GM21447 (cell line): Measurements from ENCODE around the gene FOXD2.

Experiments
- ATAC-seq: cut with Tn5 transposase; IDR thresholded peaks from one replicate; pipeline ENCODE4 v1.9.1; 2021; ENCODE audit not compliant: unreplicated experiment

Gene FOXD2

DNA sequence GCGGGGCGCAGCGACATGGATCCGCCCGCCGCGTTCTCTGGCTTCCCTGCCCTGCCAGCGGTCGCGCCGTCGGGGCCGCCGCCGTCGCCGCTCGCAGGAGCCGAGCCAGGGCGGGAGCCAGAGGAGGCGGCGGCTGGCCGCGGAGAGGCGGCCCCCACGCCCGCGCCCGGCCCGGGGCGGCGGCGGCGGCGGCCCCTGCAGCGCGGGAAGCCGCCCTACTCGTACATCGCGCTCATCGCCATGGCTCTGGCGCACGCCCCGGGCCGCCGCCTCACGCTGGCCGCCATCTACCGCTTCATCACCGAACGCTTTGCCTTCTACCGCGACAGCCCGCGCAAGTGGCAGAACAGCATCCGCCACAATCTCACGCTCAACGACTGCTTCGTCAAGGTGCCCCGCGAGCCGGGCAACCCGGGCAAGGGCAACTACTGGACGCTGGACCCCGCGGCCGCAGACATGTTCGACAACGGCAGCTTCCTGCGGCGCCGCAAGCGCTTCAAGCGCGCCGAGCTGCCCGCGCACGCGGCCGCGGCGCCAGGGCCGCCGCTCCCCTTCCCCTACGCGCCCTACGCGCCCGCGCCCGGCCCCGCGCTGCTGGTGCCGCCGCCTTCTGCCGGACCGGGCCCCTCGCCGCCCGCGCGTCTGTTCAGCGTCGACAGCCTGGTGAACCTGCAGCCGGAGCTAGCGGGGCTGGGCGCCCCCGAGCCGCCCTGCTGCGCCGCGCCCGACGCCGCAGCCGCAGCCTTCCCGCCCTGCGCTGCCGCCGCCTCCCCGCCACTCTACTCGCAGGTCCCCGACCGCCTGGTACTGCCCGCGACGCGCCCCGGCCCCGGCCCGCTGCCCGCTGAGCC, 21.3 kb upstream of the FOXD2 start:
- no peak for ATAC-seq

DNA sequence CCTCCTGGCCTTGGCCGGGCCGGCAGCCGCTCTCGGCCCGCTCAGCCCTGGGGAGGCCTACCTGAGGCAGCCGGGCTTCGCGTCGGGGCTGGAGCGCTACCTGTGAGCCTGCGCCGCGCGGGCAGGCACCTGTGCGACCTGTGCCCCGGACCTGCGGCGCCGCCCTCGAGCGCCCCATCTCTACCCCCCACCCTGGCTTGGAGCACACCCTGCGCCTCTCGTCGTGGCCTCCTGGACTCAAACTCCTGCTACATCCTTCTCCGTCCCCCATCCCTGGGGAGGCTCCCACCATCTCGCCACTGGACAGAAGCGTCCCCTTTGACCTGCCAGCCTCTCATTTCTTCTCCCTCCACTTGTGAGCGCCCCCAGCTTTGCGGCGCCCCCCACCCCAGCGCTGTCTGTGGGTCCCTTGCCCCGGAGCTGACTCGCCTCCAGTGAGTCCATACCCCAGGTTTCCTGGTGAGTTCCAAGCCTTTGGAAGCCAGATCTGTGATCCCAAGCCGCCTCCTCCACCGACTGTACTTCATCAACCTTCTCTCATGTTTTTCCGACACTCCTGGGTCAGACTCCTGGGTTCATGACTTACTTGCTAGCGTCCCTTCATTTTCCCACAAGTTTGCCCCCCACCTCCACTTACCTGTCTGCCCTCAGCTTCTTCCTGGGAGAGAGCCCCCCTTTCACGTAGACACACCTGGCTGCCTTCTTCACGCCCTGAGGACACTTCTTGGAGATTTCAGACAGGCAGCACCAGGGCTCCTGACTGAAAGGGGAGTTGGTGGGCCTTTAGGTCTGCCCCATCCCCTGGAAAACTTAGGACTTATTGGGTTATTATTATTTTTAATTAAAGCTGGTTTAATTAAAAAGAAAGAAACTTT, 20.4 kb upstream of the FOXD2 start:
- no peak for ATAC-seq

DNA sequence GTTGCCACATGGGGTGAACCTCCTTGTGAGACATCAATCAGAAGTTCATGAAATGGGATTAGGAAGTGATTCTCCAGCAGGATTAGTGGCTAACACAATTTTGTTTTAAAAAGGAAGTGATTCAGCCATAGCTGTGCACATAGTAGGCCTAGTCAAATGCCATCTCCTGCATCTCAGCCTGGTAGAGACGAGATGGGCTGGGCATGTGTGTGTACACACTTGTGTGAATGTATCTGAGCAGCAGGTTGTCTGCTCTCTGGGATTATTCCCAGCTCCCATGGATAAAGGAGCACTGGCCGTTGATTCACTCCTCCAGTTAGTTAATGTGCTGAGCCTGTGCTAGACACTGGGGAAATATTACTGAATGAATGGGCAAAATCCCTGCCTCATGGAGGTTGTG, 19.7 kb upstream of the FOXD2 start:
- ATAC-seq = no peak

DNA sequence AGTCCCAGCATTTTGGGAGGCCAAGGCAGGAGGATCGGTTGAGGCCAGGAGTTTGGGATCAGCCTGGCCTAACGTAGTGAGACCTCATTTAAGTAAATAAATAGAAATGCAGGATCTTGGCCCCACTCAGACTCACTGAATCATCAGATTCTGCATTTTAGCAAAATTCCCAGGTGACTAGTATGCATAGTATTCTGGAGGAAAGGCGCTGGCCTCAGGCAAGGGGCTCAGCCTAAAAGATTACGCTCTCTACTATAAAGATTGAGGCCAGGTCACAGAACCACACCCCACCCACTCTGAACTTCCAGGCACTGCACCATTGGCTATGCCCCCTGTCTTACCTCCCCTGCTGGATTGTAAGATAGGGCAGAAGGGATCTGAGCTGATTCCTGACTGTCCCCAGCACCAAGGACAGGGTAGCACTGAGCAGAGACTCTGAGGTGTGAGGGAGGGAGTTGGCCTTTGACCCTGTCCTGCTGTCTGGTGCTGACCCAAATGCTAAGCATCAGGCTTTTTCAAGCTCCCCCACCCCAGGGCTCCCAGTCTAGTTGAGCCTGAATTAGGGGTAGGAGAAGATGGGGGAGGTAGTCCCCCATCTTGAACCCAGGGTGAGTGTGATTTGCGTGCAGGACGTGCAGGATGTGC, 19.0 kb upstream of the FOXD2 start:
- ATAC-seq = no peak

DNA sequence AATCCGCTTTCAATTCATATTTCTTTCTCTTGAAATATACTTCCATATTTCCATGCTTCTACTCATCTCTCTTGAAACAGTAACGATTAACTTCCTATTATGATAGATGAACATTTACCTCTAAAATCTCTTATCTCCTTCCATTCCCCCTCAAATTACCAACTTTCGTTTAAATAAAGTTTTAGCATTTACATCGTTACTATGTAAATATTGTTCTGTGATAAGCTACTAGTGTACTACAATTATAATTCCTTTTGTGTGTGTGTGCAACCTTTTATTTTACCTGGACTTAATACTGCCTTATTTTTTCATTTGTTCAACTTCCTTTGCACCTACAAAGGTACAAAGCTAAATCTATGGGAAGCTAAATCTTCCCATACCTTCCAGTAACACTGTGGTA, 17.3 kb upstream of the FOXD2 start:
- no peak for ATAC-seq

DNA sequence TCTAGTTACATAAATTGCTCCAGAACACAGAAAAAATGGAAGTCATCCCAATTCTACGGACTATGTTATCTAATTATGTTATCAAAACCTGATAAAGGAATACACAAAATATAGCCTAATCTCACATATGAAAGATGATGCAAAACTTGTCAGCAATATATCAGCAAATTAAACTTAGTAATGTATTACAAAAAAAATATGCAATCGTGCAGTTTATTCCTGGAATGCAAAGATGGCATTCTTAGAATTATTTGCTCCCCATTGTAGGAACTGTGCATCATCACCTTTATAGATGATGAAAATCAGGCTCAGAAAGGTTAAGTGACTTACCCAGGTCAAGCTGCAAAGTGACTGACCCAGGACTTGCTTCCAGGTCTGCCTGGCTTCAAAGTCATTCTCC, 14.0 kb upstream of the FOXD2 start:
- ATAC-seq = no peak

DNA sequence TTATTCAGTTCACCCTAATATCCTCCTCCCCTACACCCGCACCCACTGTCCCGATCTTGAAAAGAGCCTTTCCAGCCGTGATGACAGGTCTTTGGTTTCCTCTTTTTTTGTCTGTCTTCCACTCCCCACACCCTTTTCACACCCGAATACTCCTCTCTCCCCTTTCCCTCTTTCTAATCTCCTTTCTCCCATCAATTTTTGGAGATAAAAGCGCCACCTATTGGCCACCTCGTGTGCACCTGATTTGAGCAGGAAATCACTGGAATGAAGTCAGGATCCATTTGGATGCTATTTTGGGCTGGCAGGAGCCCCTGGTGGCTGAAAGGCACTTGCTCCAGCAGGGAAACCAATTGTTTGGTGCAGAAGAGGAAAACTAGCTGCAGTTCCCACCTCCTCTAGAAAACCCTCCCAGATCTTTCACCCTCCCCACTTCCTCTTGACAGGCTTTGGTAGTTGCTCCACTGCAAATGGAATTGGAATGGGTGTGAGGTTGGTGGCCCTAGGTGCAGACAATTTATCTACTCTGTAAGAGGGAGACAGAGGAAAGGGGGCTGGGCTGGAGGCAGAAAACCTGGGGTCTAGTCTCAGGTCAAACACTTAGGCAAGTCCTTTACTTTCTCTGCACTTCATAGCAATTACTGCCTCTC, 13.4 kb upstream of the FOXD2 start:
- ATAC-seq = no peak

DNA sequence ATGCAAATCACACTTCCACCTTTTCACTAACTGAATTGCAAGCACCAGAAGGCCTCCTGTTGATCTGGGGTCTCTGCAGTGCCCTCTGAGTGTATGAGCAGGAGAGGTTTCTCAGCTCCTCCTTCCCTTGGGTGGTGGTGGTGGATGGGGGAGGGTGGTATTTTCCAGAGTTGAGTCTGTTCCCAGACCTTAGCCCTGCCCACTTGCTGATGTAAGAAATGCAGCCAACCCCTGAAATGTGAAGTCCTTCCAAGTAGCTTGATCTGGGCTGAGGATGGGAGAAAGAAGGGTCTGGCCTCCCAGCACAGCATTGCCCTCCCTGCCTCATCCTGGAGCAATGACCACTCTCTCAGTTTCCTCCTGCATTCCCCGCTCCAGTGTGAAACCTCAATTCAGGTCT, 6.3 kb upstream of the FOXD2 start:
- ATAC-seq = no peak

DNA sequence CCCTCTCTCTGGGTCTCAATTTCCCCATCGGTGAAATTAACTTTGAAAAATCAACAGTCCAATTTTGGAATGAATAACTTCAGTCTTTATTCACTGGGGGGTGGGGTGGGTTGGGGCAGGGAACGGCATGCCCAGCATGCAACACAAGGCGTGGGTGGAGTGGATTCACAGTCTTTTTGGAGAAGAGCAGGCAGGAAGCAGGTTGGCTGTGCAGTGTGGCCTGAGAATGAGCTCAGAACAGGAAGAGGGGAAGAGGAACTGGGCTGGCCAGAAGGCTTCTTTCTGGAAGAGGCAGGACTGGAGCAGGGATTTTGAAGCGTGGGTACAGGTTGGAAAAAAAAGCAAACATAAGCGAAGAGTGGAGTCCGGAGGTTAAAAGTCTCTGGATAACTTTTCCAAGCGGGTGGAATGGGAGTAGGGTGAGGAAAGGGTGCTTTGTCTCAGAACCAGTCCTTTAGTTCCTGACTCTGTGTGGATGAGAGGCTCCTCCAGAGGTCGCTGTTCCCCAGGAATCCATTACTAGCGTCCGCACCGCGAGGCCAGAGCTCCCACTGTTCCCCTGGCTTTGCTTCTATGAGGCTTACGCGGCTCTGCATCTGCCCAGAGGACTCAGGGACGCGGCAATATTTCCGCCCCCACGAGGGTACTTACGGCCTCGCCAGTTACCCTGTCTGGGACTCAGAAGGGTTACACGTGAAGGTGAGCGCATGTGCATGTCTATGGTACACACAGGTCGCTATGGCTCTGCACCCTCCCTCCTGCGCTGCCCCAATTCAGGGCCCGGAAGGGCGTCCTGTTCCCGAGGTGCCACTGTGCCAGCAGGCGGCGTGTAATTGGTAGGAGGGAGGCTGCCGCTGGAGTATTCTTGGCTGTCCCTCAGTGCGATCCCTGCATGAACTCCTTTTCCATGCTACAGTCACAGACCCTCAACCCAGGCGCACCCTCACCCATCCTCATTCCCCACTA, 5.5 kb upstream of the FOXD2 start:
- peak; percentile 43 for ATAC-seq

DNA sequence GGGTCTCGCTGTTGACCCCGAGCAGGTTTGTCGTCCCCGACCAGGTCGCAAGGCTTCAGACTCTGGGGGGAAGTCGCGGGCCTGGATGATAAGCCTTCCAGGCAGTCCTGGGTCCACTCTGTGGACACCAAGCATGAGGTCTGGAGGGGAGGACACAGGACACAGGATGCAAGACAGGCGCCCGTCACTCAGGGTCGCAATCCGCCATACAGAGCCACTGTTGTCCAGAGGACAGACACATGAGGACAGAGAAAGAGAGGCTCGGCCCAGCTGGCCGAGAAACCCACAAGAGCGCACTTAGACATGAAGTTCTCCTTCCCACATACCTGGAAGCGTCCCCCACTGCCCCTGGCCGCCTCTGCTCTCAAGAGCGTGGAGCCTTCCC, 4.8 kb upstream of the FOXD2 start:
- no peak for ATAC-seq

DNA sequence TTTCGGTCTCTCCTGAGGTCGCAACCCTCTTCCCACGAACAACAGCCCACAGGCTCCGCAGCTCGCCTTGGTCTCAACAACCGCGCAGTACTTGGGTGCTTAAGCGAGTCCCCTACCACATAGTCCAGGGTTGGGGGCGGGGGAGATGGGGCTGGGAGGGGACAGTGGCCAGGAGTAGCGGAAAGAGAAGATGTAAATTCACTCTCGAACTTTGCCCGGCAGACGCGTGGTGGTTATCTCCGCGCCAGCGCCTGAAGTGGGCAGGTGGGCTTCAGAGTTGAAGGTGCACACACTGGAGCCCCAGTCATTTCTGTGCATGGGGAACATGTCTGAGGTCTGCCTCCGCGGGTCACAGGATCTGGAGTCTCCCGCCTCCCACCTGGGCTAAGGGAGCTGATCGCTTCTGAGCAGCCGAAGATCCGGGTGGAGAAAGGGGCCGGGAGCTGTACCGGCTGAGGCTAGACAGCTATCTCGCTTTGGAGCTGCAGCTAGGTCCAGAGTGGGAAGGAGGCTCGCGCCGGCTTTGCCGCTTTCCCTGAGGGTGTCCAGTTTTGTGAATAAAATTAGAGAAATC, 4.3 kb upstream of the FOXD2 start:
- no peak for ATAC-seq

DNA sequence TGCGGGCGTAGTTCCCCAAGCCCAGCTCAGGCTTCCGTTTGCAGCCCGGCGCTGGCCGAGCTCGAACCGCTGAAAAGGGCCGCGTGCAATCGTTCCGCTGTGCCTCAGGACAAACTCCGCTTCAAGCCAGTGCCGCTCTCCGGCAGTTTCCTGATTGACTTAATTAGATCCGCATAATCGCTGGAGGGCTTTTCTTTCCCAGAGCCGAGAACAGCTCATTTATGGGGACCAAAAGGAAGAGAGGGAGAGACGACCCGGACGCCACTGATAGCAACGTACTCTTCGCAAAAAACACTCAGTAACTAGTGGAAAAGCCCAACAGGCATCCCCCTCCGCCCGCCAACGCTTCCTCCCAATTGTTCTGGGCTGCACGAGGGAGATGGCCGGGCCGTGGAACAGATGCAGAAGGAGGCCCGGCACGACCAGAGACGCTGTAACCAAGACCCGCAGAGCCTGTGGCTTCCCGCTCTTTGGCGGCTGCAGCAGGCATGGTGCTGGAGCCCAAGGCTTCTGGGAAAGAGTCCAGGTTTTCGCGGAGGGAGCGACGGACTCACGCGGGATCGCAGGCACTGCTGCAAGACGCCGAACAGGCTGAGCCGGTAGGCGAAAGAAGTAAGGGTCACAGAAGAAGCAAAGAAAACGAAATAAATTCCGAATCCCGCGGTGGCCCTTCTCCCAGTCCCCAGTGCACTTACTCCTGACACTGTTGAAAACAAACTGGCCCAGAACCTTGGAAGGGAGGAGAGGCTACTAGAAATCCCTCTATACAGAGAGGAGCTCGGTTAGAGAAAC, 3.6 kb upstream of the FOXD2 start:
- no peak for ATAC-seq

DNA sequence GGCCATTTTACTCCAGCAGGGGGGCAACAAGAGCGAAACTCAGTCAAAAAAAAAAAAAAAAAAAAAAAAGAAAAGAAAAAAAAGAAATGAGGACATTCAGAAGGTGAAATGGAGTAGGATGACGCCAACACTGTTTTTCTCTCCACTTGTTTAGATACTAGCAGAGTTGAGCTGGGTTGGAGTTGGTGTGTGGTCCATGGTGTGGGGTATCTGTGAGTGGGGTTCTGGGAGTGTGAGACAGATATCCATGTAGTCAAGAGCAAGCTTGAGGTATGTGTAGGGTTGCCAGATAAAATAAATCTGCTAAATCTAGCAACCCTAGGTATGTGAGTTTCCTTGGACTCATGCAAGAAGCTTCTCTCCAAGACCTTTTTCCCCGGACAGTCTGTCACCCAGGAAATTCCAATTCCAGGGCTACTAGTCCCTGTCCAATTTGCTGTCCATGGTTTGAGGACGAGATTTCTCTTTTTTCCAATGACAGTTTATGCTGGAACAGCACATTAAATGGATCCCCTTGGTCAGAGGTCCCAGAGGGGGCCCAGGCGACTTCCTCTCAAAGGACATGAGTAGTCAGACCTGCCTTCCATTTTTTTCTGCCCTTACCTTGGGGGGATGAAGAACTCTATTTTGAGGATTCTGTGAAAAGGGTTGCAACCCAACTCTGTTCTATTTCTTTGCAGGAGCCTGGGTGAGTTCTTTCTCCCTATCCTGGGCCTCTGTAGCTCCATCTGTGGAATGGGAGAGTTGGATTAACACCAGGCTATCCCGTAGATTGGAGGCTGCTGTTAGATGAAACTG, 2.1 kb upstream of the FOXD2 start:
- ATAC-seq = no peak

DNA sequence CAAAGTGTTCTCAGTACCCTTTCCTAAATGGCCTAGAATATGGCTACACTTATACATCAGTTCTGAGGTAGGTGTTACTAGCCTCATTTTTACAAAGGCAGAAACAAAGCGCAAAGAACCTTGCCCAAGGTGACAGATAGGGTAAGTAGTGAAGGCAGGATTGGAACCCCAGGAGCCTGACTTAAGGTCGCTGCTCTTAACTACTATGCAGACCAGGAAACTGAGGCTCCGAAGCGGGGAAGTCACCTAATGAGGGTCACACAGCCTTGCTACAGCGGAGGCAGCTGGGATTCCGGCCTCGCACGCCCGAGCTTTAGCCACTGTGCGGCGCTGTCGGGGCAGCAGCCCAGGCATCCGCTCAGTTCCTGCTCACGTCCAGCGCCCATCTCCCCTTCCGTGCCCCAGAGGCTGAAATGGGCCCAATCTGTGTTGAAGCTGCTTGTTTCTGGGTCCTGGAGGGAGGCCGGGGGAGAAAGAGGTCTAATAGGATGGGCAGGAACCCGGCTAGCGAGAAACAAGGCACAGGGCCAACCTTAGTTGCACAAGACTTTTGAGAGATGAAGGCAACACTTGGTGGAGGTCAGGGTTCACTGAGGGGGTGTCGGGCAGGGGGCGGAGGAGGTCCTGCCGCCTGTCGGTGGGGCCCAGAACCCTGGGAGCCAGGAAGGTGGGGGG, 1.4 kb upstream of the FOXD2 start:
- peak; percentile 38 for ATAC-seq

DNA sequence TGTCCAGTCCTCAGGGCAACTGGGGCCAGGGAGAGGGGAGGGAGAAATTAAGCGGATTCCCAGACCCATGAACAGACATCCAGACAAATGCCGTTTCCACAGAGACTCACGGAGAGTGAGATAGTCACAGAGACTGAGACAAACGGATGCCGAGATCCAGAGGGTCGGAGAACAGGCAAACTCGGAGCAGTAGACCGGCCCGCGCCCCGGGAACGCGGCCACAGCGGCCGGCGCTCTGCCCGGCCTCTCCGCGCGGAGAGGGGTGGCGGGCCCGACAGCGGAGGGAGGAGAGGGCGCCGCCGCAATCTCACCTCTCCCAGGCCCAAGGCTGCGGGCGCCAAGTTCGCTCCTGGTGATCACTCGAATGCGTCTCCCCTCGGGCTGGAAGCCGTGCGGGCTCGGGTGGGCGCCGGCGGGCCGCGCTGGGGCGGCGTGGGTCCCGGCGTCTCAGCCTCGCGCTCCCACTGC, 831 bp upstream of the FOXD2 start:
- peak; percentile 7 for ATAC-seq

DNA sequence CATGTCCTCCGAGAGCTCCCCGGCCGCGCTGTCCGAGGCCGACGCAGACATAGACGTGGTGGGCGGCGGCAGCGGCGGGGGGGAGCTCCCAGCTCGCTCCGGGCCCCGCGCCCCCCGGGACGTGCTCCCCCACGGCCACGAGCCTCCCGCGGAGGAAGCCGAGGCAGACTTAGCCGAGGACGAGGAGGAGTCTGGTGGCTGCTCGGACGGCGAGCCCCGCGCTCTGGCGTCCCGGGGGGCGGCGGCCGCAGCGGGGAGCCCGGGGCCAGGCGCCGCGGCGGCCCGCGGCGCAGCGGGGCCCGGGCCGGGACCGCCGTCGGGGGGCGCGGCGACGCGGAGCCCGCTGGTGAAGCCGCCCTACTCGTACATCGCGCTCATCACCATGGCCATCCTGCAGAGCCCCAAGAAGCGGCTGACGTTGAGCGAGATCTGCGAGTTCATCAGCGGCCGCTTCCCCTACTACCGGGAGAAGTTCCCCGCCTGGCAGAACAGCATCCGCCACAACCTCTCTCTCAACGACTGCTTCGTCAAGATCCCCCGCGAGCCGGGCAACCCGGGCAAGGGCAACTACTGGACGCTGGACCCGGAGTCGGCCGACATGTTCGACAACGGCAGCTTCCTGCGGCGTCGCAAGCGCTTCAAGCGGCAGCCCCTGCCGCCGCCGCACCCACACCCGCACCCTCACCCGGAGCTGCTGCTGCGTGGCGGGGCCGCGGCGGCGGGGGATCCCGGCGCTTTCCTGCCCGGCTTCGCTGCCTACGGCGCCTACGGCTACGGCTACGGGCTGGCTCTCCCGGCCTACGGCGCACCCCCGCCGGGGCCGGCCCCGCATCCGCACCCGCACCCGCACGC, 547 bp downstream of the FOXD2 start:
- no peak for ATAC-seq
